Measurements from ENCODE around the gene TPH2. TPM values are rescaled to one million over a fixed set of nuclear protein-coding genes. Genes with fewer than 3 reads are reported as not detected.

TPH2 gene
- total RNA-seq, 1 donor from 2014 or later = not detected

DNA sequence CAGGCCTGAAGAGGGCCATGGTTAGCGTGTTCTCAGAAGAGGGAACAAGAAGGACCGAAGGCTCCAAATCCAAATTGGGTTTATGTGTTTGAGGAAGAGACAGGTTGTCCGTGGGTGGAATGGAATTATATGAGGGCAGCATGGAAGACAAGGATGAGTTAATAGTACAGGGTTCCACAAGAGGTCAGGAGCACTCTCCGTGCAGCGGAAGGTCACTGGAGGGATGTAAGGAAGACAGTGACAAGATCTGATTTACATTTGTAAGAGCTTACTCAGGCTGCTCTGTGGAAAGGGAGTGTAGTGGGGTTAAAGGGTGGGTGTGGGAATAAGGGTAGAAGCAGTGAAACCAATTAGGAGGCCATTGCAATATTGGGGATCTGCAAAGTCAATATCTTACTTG, 97.0 kb downstream of the TPH2 start:
- no peak for DNase-seq

DNA sequence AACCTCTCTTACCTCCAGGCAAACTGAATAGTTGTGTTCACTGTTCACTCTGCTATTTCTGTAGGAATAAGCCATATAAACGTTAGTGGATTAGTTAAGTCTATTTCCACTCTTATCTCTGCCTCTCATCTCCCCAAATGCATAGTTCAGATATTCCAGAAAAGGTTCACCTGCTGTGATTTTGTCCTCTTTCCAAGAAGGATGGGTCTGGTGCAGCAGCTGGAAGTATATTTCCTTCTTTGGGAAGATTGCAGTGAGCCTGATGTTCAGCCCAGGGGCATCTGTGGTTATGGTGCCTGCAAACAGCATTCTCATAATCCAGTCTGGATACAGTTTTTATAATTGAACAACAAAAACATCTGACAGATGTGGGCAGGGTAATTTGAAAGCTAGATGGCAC, 97.7 kb downstream of the TPH2 start:
- DNase-seq = no peak

DNA sequence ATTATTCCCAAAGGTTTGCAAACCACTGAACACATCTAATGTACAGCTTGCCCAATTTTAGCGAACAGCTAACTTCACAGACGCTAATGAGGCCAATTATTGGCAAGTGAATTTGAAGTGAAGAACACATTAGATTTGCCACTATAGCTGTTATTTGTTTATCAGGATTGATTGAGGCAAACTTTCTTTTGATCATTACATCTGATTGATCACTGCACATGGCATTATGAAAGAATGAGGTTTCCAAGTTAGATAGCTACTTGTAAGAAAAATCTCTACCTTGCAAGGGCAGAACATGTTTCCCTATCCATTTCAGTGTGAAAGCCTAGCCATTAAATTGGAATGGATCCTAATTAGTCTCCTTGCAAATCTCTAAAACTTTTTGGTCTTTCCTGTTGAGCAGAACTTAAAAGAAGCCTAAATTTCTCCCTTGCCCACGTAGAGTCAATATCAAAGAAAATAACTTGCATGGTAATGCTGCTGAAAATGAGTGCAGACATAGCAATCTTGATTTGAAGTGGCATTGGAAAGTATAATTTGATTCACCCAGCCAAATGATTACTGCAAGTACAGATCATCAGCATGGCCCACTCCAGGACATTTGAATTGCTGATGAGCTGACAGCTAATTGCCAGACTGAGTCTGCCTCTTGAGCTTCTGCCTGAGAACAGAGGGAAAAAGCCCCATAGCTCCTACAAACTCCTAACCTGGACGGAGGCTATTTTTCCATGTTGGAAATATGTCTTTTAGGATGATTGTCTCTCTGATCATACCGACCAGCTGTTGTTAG, 98.6 kb downstream of the TPH2 start:
- DNase-seq = no peak

DNA sequence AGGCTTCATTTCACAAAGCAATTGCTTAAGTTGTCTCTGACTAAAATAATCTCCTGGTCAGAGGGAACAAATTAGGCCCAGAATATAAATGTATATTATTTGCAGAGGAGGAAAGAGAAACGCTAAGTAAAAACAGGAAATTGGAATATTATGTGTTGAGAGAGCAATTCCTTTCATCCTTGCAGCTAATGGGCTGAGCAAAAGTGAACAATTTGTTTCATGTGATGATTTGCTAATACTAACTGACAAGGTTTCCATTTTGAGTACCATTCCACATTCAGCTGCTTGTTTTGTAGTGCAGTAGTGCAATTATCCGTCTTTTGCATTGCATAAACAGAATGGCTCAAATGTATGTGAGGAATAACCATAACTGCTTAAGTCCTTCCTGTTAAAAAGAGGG, 103.2 kb downstream of the TPH2 start:
- no peak for DNase-seq

DNA sequence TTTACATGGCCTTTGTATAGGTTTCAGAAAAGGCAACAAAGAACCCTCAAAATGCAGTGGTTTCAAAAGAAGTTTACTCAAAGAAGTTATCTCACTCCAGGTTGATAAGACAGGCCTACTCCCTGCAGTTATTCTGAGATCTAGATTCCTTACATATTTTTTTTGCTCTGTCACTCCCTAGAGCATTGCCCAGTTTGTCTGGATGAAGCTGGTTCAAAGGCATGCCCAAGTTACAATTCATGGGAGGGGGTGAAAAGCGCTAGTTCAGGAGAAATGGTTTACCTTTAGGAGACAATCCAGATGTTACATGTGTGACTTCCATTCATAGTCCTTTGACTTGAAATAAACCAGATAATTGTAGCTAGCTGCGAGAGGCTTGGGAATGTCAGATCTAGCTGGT, 115.0 kb downstream of the TPH2 start:
- no peak for DNase-seq

DNA sequence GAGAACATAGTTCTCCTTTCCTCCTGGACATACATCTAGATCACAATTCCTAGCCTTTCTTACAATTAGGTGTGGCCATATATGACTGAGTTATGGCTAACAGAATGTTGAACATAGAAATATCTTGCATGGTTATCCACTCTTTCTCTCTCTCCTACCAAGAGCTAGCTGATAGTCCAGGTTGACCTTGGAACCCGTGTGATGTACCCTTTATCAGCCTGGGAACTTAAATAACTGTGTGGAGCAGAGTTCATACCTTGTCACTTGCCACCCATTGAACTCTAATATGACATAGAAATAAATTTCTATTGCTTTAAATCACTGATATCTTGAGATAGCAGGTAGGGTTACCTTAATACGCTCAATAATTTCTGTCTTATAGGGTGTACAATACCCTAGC, 115.9 kb downstream of the TPH2 start:
- no peak for DNase-seq

DNA sequence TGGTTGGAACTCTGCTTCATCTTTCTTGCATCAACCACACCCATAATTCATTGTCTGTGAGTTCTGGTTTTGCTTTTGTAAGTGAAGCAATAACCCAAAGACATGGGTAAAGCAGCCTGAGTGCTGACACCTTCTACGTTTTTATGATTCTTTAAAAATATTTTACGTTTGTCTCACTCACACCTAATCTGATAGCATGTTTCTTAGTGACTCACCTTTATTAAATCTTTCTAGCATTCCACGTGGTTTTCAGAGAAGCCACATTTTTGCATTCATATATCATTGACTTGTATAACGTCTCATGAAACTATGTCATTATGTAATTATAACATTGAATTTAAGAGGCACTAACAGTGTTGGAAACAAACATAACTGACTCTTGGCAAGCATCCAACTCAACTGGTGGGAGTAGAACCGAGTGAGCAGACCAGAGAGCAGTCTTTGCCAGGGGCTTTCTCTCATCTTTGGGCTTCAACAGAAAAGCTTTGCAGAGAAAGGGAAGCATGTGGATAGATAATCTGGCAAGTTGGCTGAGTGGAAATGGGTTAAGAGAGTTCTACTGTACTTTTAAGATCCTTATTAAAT, 118.8 kb downstream of the TPH2 start:
- DNase-seq = no peak

DNA sequence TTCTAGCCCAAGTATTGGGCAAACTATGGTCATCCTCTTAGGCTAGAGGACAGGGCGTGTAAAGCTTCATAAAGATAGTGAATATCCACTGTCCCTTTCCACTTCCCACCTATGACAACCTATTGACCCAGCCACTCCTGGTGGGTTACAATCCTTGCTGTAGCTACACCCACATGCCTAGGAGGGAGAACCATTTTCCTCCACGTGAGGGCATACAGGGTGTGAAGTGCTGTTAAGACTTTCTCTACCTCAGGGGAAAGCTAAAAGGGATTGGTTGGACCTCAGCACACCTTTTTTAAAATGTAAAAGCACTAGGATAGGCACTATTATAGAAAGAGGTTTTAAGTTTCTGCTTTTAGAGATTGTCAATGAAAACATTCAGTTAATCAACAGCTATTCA, 124.4 kb downstream of the TPH2 start:
- no peak for DNase-seq

DNA sequence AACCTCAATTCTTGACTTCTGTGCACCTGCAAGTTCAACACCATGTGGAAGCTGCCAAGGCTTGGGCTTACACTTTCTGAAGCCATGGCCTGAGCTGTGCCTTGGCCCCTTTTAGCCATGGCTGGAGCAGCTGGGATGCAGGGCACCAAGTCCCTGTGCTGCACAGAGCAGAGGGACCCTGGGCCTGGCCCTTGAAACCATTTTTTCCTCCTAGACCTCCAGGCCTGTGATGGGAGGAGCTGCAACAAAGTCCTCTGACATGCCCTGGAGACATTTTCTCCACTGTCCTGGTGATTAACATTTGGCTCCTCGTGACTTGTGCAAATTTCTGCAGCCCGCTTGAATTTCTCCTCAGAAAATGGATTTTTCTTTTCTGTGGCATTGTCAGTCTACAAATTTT, 132.4 kb downstream of the TPH2 start:
- no peak for DNase-seq

DNA sequence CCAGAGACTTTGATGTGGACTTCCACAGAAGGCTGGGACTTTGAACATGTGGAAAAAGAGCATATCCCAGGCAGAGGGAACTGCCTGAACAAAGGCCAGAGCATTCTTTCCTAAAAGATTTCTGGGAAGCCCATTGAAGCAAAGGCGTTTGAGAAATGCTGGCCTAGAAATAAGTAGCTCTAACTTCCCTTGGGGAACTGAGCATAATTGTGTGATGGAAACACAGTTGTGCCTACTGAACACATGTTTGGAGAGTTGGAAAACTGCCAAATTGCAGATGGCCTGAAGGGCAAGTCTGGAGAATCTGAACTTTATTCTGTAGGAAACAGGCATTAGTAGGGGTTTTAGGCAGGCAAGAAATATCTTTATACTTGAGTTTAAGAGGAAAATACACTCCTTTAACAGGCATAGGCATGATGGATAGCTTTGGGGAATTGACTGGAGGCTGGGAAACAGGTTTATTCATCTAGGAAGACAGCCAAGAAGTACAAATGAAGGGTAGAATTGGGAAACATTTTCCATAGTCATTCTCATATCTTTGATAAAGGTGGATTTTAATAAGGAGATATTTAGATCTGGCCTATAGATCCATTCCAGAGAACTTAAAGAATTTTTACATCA, 134.1 kb downstream of the TPH2 start:
- DNase-seq = no peak

DNA sequence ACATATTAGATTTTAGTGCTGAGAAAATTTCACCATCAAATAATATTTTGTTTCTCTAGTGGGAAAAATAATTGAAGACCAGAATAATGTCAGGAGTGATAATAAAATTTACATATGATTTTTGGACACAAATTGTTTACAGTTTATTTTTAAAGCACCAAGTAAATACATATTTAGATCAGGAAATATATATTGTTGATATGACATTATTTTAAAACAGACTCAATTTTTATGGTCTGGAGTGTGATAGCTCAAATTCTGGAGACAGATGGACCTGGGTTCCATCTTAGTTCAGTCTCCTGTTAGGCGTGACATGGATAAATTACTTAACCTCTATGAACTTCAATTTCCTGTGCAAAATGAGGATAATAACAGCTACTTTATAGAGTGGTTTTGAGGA, 135.4 kb downstream of the TPH2 start:
- no peak for DNase-seq

DNA sequence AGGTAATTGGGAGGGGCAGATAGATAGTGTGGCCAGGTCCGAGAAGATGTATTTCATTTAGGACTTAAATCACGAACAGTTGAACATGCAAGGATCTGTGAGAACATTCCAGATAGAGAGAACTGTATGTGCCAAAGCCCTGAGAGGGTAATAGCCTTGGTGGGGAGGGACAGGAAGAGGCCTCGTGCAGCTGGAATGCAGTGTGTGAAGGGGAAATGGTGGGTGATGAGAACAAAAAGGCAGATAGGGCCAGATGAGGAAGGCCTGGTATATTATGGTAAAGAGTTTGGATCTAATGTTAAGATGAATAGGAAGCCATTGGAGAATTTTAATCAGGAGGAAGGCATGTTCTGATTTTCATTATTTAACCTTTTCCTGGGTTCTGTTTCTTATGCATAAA, 136.3 kb downstream of the TPH2 start:
- DNase-seq = no peak

DNA sequence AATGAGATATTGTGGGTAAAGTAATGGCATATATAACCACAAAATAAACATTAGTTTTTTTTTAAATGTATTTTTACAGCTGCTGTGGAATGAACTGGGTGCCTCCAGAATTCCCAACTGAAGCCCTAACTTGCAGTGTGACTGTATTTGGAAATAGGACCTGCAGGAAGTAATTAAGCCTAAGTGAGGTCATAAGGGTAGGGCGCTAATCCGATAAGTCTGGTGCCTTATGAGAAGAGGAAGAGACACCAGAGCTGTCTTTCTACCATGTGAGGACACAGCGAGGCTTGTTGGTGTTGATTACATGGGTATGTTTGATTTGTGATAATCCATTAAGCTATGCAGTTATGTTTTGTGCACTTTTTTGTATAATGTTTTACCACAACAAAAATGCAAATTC, 136.8 kb downstream of the TPH2 start:
- no peak for DNase-seq

DNA sequence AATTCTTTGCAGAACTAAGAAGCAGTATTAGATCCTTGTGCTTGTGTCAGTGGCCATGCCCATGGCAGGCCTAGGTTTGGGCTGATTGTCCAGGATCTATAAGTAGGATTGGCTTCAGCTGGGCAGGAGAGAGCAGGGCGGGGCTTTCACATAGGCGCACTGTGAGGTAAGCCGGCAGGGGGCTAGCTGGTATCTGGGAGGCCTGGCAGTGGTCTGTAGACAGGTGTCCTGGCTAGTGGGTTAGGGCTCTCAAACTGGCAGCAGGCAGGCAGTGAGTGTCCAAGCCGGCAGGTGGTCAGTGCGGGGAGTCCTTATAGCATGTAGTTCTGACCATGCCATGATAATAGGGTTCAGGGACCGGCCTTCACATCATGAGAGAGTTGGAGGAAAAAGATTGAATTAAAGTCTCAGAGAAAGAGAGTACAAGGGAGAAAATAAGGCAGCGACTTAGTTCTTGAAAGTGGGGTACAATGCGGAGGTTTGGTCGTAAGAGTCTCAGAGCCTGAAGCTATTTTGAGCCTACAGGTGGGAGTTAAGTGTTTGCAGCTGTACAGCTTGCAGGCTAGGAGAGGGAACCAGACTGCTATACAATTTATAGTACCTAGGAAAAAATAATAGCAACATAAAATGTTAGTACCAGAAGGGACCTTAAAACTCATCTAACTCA, 137.4 kb downstream of the TPH2 start:
- no peak for DNase-seq

DNA sequence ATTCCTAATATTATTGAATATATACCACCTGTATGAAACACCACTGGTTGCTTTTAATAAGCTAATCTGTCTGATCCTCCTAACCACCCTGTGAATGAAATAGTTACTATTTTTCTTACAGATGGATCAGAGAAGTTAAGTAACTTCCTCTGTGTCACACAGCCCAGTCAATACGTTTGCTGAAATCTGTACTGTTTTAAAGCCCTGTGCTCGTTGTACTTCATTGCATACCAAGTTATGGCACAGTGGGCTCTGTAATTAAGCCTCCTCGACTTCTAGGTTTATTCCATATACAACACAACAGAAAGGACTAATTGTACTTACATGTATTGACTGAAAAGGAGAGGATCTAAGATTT, 137.9 kb downstream of the TPH2 start:
- DNase-seq = no peak

DNA sequence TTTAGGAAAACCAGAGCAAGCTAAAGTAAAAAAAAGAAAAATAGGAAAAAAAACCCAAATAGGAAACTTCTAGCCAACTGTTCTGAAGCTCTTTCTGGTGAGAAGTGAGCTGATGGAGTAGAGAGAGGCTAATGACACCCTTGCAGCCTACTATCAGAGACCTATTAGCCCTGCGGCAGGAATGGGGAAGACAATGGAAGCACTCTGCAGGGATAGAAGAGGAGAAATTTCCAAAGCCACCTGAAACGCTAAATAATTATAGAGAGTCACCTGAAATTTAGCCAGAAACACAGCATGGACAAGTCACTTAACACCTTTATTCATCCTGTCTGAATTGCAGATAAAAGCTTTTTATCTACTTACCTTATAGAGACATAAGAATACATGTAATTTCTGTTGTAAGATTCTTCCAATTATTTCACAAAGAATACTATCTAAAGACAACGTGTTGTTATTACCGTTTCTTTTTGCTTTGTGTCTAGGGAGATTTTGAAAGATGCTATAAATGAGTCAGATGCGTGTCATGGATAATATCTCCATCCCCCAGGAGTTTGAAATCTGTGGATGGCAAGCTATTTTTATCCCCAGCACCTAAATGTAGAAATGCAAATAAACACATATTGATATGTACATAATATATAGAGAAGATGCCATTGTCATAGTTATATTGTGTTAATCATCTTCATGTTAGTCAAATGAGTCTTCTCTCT, 138.6 kb downstream of the TPH2 start:
- no peak for DNase-seq

DNA sequence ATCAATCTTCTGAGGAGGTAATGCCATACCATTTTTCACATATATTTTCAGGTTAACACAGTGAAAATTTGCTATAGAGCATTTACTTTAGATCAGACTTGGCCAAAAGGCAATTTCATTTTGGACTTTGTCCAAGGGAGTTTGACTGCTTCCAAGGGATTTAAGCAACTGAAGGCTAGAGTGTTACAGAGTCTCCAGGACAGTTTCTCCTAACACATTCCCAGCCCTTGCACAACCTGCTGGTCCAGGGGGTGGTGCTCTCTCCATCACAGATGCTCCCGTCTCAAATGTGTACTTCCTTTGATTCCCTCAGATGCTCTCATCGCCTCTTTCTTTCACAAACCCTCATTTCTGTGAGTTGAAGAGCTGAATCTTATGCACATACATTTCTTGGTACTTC, 143.1 kb downstream of the TPH2 start:
- DNase-seq = no peak

Other genes starting within 250 kb of the TPH2 start
- 17.6 TPM for gene RAB21, start 184.0 kb upstream of the TPH2 start, total RNA-seq
- 37.7 TPM for gene TBC1D15, start 99.1 kb upstream of the TPH2 start, total RNA-seq

Measured in occipital lobe (tissue), 2 donors.